ENCODE data around the gene TTC7B. TPM values are rescaled to one million over a fixed set of nuclear protein-coding genes. Genes with fewer than 3 reads are reported as not detected.

The TTC7B gene
- total RNA-seq, 1 donor from 2014 or later: 46.0 TPM

DNA sequence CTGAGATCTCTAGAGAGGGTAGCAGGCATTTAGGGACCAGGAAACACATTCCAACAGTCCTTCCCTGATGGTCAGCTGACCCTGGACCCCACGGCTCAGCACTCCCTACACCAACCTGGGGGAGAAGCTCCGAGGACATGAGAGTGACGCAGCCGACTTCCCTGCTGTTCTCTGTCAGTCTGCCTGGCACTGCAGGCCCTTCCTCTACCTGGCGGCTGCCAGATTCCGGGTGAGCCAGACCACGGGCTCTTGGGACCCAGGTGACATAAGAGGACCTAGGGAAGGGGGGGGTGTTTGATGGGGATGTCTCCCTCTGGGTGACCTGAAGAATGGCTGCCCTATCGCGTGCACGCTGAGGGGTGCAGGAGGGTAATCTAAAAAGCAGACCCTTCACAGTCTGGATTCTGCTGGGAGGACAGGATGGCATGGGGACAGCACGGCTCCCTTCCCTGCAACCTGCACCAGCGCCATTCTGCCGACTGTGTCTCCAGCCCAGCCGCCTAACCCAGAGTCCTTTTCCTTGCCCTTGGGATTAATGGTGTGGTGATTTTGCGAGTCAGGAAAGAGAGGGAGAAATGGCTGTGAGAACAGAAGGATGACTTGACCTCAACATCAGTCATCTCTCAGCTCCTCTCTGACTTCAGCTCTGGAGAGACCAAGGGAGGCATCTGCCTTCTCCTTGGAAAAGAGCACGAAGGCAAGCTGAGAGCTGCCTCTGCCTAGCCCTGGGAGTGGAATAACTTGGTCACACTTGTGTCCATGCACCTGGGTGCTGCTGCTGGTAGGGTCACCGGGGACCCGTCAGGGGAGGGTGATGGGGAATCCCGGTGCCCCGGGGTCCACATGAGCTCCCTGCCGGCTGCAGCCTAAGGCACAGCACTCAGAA is 260.9 kb downstream of the TTC7B start:
- H3K36me3 ChIP-seq (ENCODE audit: control insufficient read depth, insufficient read depth, low read length): no peaks in the 10 kb centered on the region
- H3K4me3 ChIP-seq (ENCODE audit: low read depth, low read length): no peak overlapping the region
- H3K27me3 ChIP-seq (ENCODE audit: control insufficient read depth, insufficient read depth, low read length): no peaks in the 10 kb centered on the region
- DNase-seq (ENCODE audit: low read depth): no peak
- TF ChIP-seq CTCF (IDR thresholded peaks at IDR 0.05; ENCODE audit: insufficient read depth, low read length, poor library complexity, severe bottlenecking): no peak

DNA sequence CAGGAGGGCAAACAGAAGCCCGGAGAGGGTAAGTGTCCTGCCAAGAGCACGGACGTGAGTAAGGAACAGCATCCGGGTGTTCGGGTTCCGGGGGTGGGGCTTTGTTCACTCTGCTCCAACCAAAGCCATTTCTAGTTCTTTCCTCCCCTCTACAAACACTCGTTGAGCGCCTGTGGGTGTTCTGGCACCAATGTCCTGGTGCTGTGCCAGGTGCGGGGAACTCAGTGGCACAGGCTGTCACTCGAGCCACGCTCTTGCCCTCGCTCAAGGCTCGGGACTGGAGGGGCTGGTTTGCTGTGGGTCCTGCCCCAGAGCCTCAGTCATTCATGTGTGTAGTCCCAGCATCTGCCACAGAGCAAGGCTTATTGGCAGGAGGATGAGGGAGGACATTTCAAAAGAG is 261.9 kb downstream of the TTC7B start:
- DNase-seq (ENCODE audit: low read depth): no peak
- Histone ChIP-seq H3K36me3 (ENCODE audit: control insufficient read depth, insufficient read depth, low read length) (no peaks in the 10 kb centered on the region), H3K27me3 (ENCODE audit: control insufficient read depth, insufficient read depth, low read length) (no peaks in the 10 kb centered on the region), H3K4me3 (ENCODE audit: low read depth, low read length) (no peak overlapping the region)
- no peak for TF ChIP-seq CTCF (IDR thresholded peaks at IDR 0.05; ENCODE audit: insufficient read depth, low read length, poor library complexity, severe bottlenecking)

GRCh38 chr14:90553921-90554336 is 262.3 kb downstream of the TTC7B start:
- no peaks in the 10 kb centered on the region for H3K36me3 ChIP-seq (ENCODE audit: control insufficient read depth, insufficient read depth, low read length)
- no peak overlapping the region for H3K4me3 ChIP-seq (ENCODE audit: low read depth, low read length)
- TF ChIP-seq CTCF (IDR thresholded peaks at IDR 0.05; ENCODE audit: insufficient read depth, low read length, poor library complexity, severe bottlenecking): no peak
- no peaks in the 10 kb centered on the region for H3K27me3 ChIP-seq (ENCODE audit: control insufficient read depth, insufficient read depth, low read length)
- no peak for DNase-seq (ENCODE audit: low read depth)

GRCh38 chr14:90553298-90553920 is 262.8 kb downstream of the TTC7B start:
- no peak for DNase-seq (ENCODE audit: low read depth)
- H3K36me3 ChIP-seq (ENCODE audit: control insufficient read depth, insufficient read depth, low read length): no peaks in the 10 kb centered on the region
- TF ChIP-seq CTCF (IDR thresholded peaks at IDR 0.05; ENCODE audit: insufficient read depth, low read length, poor library complexity, severe bottlenecking): no peak
- H3K27me3 ChIP-seq (ENCODE audit: control insufficient read depth, insufficient read depth, low read length): no peaks in the 10 kb centered on the region
- no peak overlapping the region for H3K4me3 ChIP-seq (ENCODE audit: low read depth, low read length)

GRCh38 chr14:90552465-90553297 is 263.5 kb downstream of the TTC7B start:
- Histone ChIP-seq H3K36me3 (ENCODE audit: control insufficient read depth, insufficient read depth, low read length) (no peaks in the 10 kb centered on the region), H3K4me3 (ENCODE audit: low read depth, low read length) (no peak overlapping the region), H3K27me3 (ENCODE audit: control insufficient read depth, insufficient read depth, low read length) (no peaks in the 10 kb centered on the region)
- no peak for DNase-seq (ENCODE audit: low read depth)
- no peak for TF ChIP-seq CTCF (IDR thresholded peaks at IDR 0.05; ENCODE audit: insufficient read depth, low read length, poor library complexity, severe bottlenecking)
